Measurements from ENCODE around the gene METTL8.
"Not testable (repeated sequence)": the region's sequence is repeated elsewhere in the genome, so short reads cannot be mapped to it uniquely, and the experiment has no call there.

METTL8 gene

GRCh38 chr2:171430516-171431410 is 3.0 kb downstream of the METTL8 start:
- DNase-seq (ENCODE audit: low read depth in 2 of 2) = no peak

GRCh38 chr2:171422710-171423495 is 10.9 kb downstream of the METTL8 start:
- not testable (repeated sequence) for DNase-seq (ENCODE audit: low read depth in 2 of 2)

GRCh38 chr2:171420728-171421563 is 12.8 kb downstream of the METTL8 start:
- DNase-seq (ENCODE audit: low read depth in 2 of 2) = no peak

- DNase-seq (ENCODE audit: low read depth in 2 of 2) = no peak
Observed at GRCh38 chr2:171419333-171419732, 14.5 kb downstream of the METTL8 start.

GRCh38 chr2:171416009-171416926 is 17.5 kb downstream of the METTL8 start:
- DNase-seq (ENCODE audit: low read depth in 2 of 2) = peak; percentile 82 to 83

GRCh38 chr2:171414645-171415044 is 19.1 kb downstream of the METTL8 start:
- not testable (repeated sequence) for DNase-seq (ENCODE audit: low read depth in 2 of 2)

- no peak for DNase-seq (ENCODE audit: low read depth in 2 of 2)
Observed at GRCh38 chr2:171412571-171413175, 21.1 kb downstream of the METTL8 start.

GRCh38 chr2:171411791-171412483 is 21.9 kb downstream of the METTL8 start:
- DNase-seq (ENCODE audit: low read depth in 2 of 2) = no peak

GRCh38 chr2:171411214-171411613 is 22.6 kb downstream of the METTL8 start:
- no peak for DNase-seq (ENCODE audit: low read depth in 2 of 2)

GRCh38 chr2:171410624-171411023 is 23.2 kb downstream of the METTL8 start:
- DNase-seq (ENCODE audit: low read depth in 2 of 2) = no peak

GRCh38 chr2:171410101-171410500 is 23.7 kb downstream of the METTL8 start:
- no peak for DNase-seq (ENCODE audit: low read depth in 2 of 2)

- no peak for DNase-seq (ENCODE audit: low read depth in 2 of 2)
Observed at GRCh38 chr2:171409436-171409971, 24.3 kb downstream of the METTL8 start.

GRCh38 chr2:171407676-171408044 is 26.1 kb downstream of the METTL8 start:
- DNase-seq (ENCODE audit: low read depth in 2 of 2) = no peak

- DNase-seq (ENCODE audit: low read depth in 2 of 2) = no peak
Observed at GRCh38 chr2:171407030-171407675, 26.6 kb downstream of the METTL8 start.

- DNase-seq (ENCODE audit: low read depth in 2 of 2) = no peak
Observed at GRCh38 chr2:171406044-171406443, 27.7 kb downstream of the METTL8 start.

- no peak for DNase-seq (ENCODE audit: low read depth in 2 of 2)
Observed at GRCh38 chr2:171405546-171405945, 28.2 kb downstream of the METTL8 start.

- no peak for DNase-seq (ENCODE audit: low read depth in 2 of 2)
Observed at GRCh38 chr2:171404719-171405118, 29.1 kb downstream of the METTL8 start.

GRCh38 chr2:171404261-171404660 is 29.5 kb downstream of the METTL8 start:
- no peak for DNase-seq (ENCODE audit: low read depth in 2 of 2)
